SIG-M5 treated with dmso at 0.1 percent for 504 hours (cell line): ENCODE measurements around the gene PARVG.
A peak's percentile ranks its signal among the peaks of the same experiment; 100 is the strongest.

Experiments used
- DNase-seq: peaks from one replicate; lab custom pipeline; 2025; ENCODE audit not compliant: unreplicated experiment; lab: John Stamatoyannopoulos, UW

The PARVG gene

GRCh38 chr22:44154436-44154942 lies 26.2 kb upstream of the PARVG start:
- DNase-seq = no peak

- DNase-seq = no peak
Measured at GRCh38 chr22:44155115-44155514, 25.6 kb upstream of the PARVG start.

- no peak for DNase-seq
Measured at GRCh38 chr22:44157916-44158618, 22.7 kb upstream of the PARVG start.

- no peak for DNase-seq
Measured at GRCh38 chr22:44158816-44159215, 21.9 kb upstream of the PARVG start.

GRCh38 chr22:44159221-44159620 lies 21.5 kb upstream of the PARVG start:
- no peak for DNase-seq

- no peak for DNase-seq
Measured at GRCh38 chr22:44159811-44160210, 20.9 kb upstream of the PARVG start.

- no peak for DNase-seq
Measured at GRCh38 chr22:44160421-44160820, 20.3 kb upstream of the PARVG start.

GRCh38 chr22:44161673-44162072 lies 19.1 kb upstream of the PARVG start:
- no peak for DNase-seq

- DNase-seq = no peak
Measured at GRCh38 chr22:44162960-44163359, 17.8 kb upstream of the PARVG start.

GRCh38 chr22:44163536-44163935 lies 17.2 kb upstream of the PARVG start:
- no peak for DNase-seq

GRCh38 chr22:44164031-44164430 lies 16.7 kb upstream of the PARVG start:
- no peak for DNase-seq

- no peak for DNase-seq
Measured at GRCh38 chr22:44165286-44165874, 15.3 kb upstream of the PARVG start.

- no peak for DNase-seq
Measured at GRCh38 chr22:44166498-44167276, 14.0 kb upstream of the PARVG start.

- no peak for DNase-seq
Measured at GRCh38 chr22:44167501-44167900, 13.2 kb upstream of the PARVG start.

GRCh38 chr22:44168206-44168605 lies 12.5 kb upstream of the PARVG start:
- no peak for DNase-seq

GRCh38 chr22:44170470-44170869 lies 10.3 kb upstream of the PARVG start:
- no peak for DNase-seq

GRCh38 chr22:44171561-44171960 lies 9.2 kb upstream of the PARVG start:
- peak; percentile 50 for DNase-seq

GRCh38 chr22:44172370-44173108 lies 8.2 kb upstream of the PARVG start:
- DNase-seq = peak; percentile 88

GRCh38 chr22:44173154-44173553 lies 7.6 kb upstream of the PARVG start:
- DNase-seq = no peak

GRCh38 chr22:44175676-44176075 lies 5.0 kb upstream of the PARVG start:
- DNase-seq = no peak
